OCI-LY1 (cell line): ENCODE data around the gene HSF4.

Source experiments
- H2AFZ ChIP-seq: fragments of 200-600 bp; sonication (generic), shearing (Covaris generic); 2 replicates; pipeline ENCODE4 v1.6.0; 2014; ENCODE audit warnings: antibody characterized with exemption, mild to moderate bottlenecking, low read length
- H3F3A ChIP-seq: fragments of 200-600 bp; sonication (generic), shearing (Covaris generic); 2 replicates; pipeline ENCODE4 v1.6.0; 2014; ENCODE audit warnings: mild to moderate bottlenecking, antibody characterized with exemption, low read length, moderate library complexity; ENCODE audit not compliant: insufficient read depth
- H3K27ac ChIP-seq: fragments of 200-600 bp; sonication (generic); 2 replicates; pipeline ENCODE4 v1.5.1; 2014; ENCODE audit warnings: low read length, mixed run types, mild to moderate bottlenecking, low read depth; ENCODE audit not compliant: poor library complexity, severe bottlenecking
- H3K27me3 ChIP-seq: fragments of 200-600 bp; sonication (generic); 2 replicates; pipeline ENCODE4 v1.6.0; 2014; ENCODE audit warnings: antibody characterized with exemption, mild to moderate bottlenecking, low read length, moderate library complexity; ENCODE audit not compliant: insufficient read depth
- H3K36me3 ChIP-seq: fragments of 200-600 bp; sonication (generic); 2 replicates; pipeline ENCODE4 v1.6.1; 2014; ENCODE audit warnings: mild to moderate bottlenecking, antibody characterized with exemption, low read length, moderate library complexity, mixed read lengths; ENCODE audit not compliant: insufficient read depth
- H3K4me1 ChIP-seq: fragments of 200-600 bp; sonication (generic); 2 replicates; pipeline ENCODE4 v1.5.1; 2014; ENCODE audit warnings: mild to moderate bottlenecking, low read length, moderate library complexity; ENCODE audit not compliant: insufficient read depth, severe bottlenecking
- H3K4me2 ChIP-seq: fragments of 200-600 bp; sonication (generic), shearing (Covaris generic); 2 replicates; pipeline ENCODE4 v1.6.1; 2014; ENCODE audit warnings: low read length
- H3K4me3 ChIP-seq: fragments of 200-600 bp; sonication (generic); 2 replicates; pipeline ENCODE4 v1.5.1; 2014; ENCODE audit warnings: low read length, low read depth, mild to moderate bottlenecking, mixed read lengths; ENCODE audit not compliant: poor library complexity, severe bottlenecking
- H3K79me2 ChIP-seq: fragments of 200-600 bp; shearing (Covaris generic); 2 replicates; pipeline ENCODE4 v1.6.1; 2016; ENCODE audit warnings: mixed run types, low read length, mixed read lengths; ENCODE audit not compliant: insufficient read depth
- H3K9ac ChIP-seq: fragments of 200-600 bp; sonication (generic), shearing (Covaris generic); 2 replicates; pipeline ENCODE4 v1.6.1; 2014; ENCODE audit warnings: mild to moderate bottlenecking, low read length, mixed read lengths
- H3K9me2 ChIP-seq: fragments of 200-600 bp; sonication (generic), shearing (Covaris generic); 2 replicates; pipeline ENCODE4 v1.6.1; 2014; ENCODE audit warnings: low read depth, mild to moderate bottlenecking, low read length, mixed read lengths
- H3K9me3 ChIP-seq: fragments of 200-600 bp; shearing (Covaris generic); 2 replicates; pipeline ENCODE4 v1.6.1; 2014; ENCODE audit warnings: low read length, mixed read lengths
- H4K20me1 ChIP-seq: fragments of 200-600 bp; sonication (generic), shearing (Covaris generic); 2 replicates; pipeline ENCODE4 v1.6.0; 2016; ENCODE audit warnings: mild to moderate bottlenecking, low read length; ENCODE audit not compliant: insufficient read depth
- EZH2 ChIP-seq: fragments of 200-600 bp; sonication (generic), shearing (Covaris generic); IDR thresholded peaks from 2 replicates; pipeline ENCODE4 v1.8.0; 2017; ENCODE audit warnings: borderline replicate concordance, mixed run types, mild to moderate bottlenecking, antibody characterized with exemption, low read length, moderate library complexity, mixed read lengths
- TF ChIP-seq, protein P1 (sequence below): fragments of 200-600 bp; sonication (generic), shearing (Covaris generic); IDR thresholded peaks from 2 replicates; pipeline ENCODE4 v1.5.1; 2017; ENCODE audit warnings: mild to moderate bottlenecking, antibody characterized with exemption, low read length, moderate library complexity, mixed read lengths

HSF4 gene

DNA sequence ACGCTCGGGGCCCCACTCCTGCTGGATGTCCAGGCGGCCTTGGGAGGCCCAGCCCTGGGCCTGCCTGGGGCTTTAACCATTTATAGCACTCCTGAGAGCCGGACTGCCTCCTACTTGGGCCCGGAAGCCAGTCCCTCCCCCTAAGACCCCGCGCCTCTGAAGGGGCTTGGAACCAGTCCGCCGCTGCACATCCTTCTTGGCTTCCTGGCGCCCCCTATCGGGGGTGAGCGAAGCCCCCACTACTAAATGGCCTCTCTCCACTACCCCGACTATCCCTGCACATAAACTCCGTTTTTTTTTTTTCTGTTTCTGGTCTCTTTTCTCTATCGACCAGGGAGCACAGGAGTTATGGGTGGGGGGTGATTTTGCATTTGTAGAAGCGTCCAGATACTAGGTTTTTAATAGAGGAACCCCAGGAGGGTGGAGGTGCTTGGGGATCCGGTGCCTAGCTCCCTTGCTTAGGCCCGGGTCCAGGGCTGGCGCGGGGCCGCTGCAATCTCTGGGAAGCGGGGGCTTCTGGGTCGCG lies 5.2 kb downstream of the HSF4 start:
- H3K36me3 ChIP-seq, result no peaks in the 10 kb centered on the region
- TF ChIP-seq, protein P1, sequence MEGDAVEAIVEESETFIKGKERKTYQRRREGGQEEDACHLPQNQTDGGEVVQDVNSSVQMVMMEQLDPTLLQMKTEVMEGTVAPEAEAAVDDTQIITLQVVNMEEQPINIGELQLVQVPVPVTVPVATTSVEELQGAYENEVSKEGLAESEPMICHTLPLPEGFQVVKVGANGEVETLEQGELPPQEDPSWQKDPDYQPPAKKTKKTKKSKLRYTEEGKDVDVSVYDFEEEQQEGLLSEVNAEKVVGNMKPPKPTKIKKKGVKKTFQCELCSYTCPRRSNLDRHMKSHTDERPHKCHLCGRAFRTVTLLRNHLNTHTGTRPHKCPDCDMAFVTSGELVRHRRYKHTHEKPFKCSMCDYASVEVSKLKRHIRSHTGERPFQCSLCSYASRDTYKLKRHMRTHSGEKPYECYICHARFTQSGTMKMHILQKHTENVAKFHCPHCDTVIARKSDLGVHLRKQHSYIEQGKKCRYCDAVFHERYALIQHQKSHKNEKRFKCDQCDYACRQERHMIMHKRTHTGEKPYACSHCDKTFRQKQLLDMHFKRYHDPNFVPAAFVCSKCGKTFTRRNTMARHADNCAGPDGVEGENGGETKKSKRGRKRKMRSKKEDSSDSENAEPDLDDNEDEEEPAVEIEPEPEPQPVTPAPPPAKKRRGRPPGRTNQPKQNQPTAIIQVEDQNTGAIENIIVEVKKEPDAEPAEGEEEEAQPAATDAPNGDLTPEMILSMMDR, result peak; percentile 72
- TF ChIP-seq EZH2, result no peak
- no peaks in the 10 kb centered on the region for H3K9me3 ChIP-seq
- H3K27ac ChIP-seq, result no peak overlapping the region
- peaks cover 23% of the 10 kb centered on the region for H3K4me1 ChIP-seq
- no peaks in the 10 kb centered on the region for H3K9me2 ChIP-seq
- no peaks in the 10 kb centered on the region for H3F3A ChIP-seq
- H3K4me2 ChIP-seq, result peak overlapping the region; percentile 68
- peak overlapping the region; percentile 36; the same call in 1 of the 2 replicates for H3K9ac ChIP-seq
- H3K79me2 ChIP-seq, result no peaks in the 10 kb centered on the region
- H2AFZ ChIP-seq, result no peak overlapping the region
- no peaks in the 10 kb centered on the region for H3K27me3 ChIP-seq
- H4K20me1 ChIP-seq, result no peaks in the 10 kb centered on the region
- H3K4me3 ChIP-seq, result peak overlapping the region; percentile 45

DNA sequence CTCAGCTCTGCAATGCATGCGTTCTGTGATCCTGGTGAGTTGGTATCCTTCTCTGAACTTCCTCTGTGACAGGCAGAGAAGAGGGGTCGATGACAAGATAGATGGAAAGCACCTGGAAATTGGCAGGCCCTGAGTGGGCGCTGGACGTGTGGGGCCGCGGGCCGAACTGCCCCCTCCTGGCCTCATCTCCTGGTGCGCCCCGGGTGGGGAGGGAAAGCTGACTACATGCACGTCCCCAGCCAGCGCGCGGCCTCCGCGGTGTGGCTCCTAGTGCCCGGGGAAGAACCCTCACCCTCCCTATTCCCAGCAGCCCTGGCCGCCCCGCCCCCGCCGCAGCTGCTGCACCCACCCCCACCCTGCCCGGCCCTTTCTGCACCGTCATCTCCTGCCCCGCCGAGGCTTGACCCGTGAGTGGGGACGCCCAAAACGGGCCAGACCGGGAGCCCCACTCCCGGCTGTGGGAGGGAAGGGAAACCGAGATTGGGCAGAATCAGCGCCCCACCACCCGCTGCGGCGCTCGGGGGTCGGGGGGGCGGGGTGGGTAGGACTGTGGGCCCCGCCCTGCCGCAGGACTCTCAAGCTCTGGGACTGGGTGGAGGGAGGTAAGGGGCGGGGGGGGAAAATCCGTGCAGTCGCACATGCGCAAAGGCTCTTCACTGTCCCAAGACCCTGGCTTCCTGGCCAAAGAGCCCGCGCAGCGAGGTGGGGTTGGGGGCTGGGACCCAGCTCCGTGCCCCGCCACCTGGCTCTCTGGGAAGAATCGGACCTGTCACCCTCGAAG lies 5.8 kb downstream of the HSF4 start, which contains the start of gene NOL3:
NOL3 (plus strand) TSS at position 371 of the 781 bp plus-strand sequence.
- Histone ChIP-seq H3K4me2 (peak within 1 kb of the TSS; percentile 68), H3K27ac (no peak within 1 kb of the TSS), H3K27me3 (no peaks in the 10 kb centered on the region), H4K20me1 (no peaks in the 10 kb centered on the region), H3K9me2 (no peaks in the 10 kb centered on the region), H3F3A (no peaks in the 10 kb centered on the region), H3K9ac (peak within 1 kb of the TSS; percentile 40; the same call in 1 of the 2 replicates), H3K9me3 (no peaks in the 10 kb centered on the region), H3K4me3 (peak within 1 kb of the TSS; percentile 45), H2AFZ (no peak within 1 kb of the TSS), H3K36me3 (no peaks in the 10 kb centered on the region), H3K4me1 (peaks cover 24% of the 10 kb centered on the region), H3K79me2 (no peaks in the 10 kb centered on the region)
- TF ChIP-seq, protein P1, result no peak
- no peak for TF ChIP-seq EZH2

DNA sequence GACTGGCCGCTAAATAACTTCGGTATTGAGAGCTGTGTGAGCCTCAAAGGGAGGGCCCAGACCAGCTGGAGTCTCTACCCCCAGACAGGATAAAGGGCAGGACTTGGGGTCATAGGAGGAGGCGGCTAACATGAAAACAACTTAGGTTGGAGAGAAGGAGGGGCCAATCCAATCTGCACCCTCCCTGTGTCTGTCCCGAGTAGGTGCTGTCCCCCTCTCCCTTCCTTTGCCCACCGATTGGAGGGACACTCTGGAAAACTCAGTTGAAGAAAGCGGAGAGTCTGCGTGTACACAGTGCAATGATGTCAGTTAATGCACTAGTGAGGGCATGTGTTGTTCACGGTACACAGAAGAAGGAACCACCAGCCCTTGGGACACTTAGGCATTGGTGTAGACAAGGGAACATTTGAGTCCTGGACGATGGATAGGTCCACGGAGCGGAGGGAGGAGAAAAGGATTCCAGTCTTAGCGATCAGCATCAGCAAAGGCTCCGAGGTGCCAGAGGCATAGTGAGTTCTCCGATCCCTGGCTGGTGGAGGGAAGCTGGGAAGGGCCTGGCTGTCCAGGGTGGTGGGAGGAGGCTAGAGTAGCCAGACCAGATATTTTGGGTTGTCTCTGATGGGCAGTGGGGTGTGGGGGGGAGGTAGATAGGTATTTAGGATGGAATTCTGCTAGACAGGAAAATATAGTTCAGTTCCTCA lies 6.6 kb downstream of the HSF4 start:
- H3K36me3 ChIP-seq, result no peaks in the 10 kb centered on the region
- H3K9ac ChIP-seq, result peak overlapping the region; percentile 40; the same call in 1 of the 2 replicates
- H4K20me1 ChIP-seq, result no peaks in the 10 kb centered on the region
- H3K79me2 ChIP-seq, result no peaks in the 10 kb centered on the region
- no peaks in the 10 kb centered on the region for H3K9me2 ChIP-seq
- 0 out of 2 replicates have a peak, but pooled peaks cover under 1% of the 10 kb centered on the region for H3K27me3 ChIP-seq
- no peak for TF ChIP-seq EZH2
- TF ChIP-seq, protein P1, result no peak
- no peak overlapping the region for H2AFZ ChIP-seq
- peak overlapping the region; percentile 45 for H3K4me3 ChIP-seq
- no peak overlapping the region for H3K27ac ChIP-seq
- peaks cover 24% of the 10 kb centered on the region for H3K4me1 ChIP-seq
- peak overlapping the region; percentile 68 for H3K4me2 ChIP-seq
- no peaks in the 10 kb centered on the region for H3K9me3 ChIP-seq
- H3F3A ChIP-seq, result no peaks in the 10 kb centered on the region
